HG02798 (cell line): ENCODE measurements around the gene PITX2.

Source experiments
- ATAC-seq: cut with Tn5 transposase; IDR thresholded peaks from one replicate; pipeline ENCODE4 v1.9.1; 2021; ENCODE audit warnings: mild to moderate bottlenecking; ENCODE audit not compliant: unreplicated experiment, poor library complexity

PITX2 gene

GRCh38 chr4:110622841-110623717 is at the start of gene PITX2:
PITX2 (minus strand) TSS chr4:110623077; CDS start chr4:110622460, 617 bp downstream.
- peak; percentile 97 for ATAC-seq

DNA sequence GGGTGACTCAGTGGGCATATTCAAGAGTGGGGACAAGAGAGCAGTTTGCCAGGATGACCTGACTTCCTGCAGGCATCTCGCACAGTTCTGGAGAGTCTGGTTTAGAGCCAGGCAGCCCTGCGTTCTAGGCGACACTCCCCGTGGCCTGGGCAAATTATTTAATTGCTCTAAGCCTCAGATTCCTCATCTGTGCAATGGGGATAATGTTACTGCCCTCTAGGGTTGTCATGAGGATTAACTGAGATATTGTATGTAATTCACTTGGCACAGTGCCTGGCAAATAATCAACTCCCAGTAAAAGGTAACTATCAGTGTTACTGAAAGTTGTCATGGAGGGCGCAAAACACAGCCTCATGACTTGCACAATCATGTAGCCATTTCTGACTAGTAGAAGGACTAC is 48.8 kb upstream of the PITX2 start:
- no peak for ATAC-seq

GRCh38 chr4:110669663-110670062 is 46.8 kb upstream of the PITX2 start:
- ATAC-seq, result no peak

- no peak for ATAC-seq
These were observed 45.8 kb upstream of the PITX2 start for GRCh38 chr4:110668463-110669235.

- no peak for ATAC-seq
These were observed 44.8 kb upstream of the PITX2 start for GRCh38 chr4:110667670-110668069.

DNA sequence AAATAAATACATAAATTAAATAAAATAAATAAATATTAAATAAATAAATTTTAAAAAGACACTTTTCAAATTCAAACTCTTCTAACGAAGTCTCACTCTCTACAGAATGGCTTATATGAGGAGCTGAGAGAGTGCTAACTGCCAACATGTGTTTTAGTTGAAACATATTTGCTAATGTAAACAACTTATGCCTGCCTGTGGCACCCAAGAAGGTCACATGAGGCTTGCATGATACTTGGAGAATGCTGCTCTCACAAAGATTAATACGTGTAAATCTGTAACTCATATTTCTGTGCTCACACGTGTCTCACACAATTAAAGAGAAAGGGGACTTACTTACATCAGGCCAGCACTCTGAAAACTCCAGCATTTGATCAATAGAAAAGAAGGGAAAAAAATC is 43.2 kb upstream of the PITX2 start:
- no peak for ATAC-seq

- ATAC-seq, result no peak
These were observed 41.0 kb upstream of the PITX2 start for GRCh38 chr4:110663738-110664444.

DNA sequence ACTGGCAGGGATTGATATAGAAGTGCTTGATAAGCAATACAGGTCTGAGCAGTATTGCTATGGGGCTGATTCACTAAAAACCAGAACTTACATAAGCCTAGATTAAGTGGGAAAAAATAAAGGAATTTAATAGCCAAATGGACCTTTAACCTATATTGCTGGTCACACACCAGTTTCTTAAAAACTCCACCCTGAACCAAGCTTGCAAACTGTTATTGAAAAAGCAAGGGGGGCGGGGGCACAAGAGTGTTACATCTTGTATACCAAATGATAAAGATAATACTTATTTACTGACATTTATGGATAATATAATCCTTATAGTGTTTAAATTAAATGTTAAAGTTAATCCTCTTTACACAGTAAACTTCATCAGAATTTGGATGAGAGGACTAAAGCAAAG is 40.3 kb upstream of the PITX2 start:
- no peak for ATAC-seq

- ATAC-seq, result no peak
These were observed 37.9 kb upstream of the PITX2 start for GRCh38 chr4:110660755-110661154.

DNA sequence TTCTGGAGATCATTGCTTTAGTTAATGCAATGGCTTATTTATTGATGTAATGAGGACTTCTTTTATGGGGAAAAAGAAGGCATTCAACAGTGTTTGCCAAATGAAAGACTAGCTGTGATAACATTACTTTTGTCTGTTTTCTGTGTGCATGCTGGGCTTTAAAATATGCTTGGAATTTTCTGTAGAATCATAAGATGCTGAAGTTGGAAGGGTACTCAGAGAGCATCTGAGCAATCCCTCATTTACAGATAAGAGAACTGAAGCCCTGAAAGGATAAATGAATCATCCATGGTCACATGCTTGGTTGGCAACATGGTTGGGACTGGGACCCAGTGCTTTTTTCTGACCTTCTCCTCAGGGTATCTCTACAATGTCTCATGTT is 31.4 kb upstream of the PITX2 start:
- no peak for ATAC-seq

GRCh38 chr4:110653321-110654253 is 30.7 kb upstream of the PITX2 start:
- no peak for ATAC-seq

GRCh38 chr4:110644008-110644407 is 21.1 kb upstream of the PITX2 start:
- no peak for ATAC-seq

- no peak for ATAC-seq
These were observed 20.2 kb upstream of the PITX2 start for GRCh38 chr4:110643096-110643495.

DNA sequence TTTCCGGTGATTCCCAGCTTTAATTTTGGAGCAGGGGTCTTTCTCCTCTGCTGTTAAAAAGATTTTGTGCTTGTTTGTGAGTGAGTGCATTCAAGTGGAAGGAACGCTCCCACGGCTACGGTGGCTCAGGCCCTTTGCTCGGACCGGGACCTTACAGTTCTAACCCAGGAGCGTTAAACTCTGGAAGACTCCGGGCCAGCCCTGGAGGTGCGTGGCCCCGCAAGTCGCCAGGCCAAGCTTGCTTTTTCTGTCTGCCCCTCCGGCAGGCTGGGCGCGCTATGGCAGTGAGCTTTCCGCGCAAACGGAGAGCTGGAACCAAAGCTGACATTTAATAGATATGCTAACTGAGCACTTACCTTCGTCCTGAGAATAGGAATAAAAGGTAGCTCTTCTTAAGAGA is 18.3 kb upstream of the PITX2 start:
- no peak for ATAC-seq

DNA sequence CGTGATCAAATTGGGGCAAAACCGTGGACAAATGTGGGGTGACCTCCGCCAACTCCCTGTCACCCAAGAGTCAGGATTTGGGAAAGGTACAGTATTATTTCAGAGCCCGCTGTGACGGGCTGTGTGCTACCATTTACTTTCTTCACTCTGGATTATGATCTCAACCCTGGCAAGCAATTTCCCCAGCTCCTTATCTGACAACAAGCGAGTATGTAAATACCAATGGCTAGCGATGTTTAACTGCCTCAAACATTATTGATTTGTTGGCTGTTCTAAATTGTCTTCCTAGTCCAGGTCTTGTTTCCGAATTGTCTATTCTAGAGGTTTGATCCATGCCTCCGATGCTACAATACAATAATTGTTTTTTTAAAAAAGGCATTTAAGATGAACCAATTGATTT is 17.7 kb upstream of the PITX2 start:
- ATAC-seq, result no peak

- ATAC-seq, result no peak
These were observed 16.6 kb upstream of the PITX2 start for GRCh38 chr4:110639207-110640090.

DNA sequence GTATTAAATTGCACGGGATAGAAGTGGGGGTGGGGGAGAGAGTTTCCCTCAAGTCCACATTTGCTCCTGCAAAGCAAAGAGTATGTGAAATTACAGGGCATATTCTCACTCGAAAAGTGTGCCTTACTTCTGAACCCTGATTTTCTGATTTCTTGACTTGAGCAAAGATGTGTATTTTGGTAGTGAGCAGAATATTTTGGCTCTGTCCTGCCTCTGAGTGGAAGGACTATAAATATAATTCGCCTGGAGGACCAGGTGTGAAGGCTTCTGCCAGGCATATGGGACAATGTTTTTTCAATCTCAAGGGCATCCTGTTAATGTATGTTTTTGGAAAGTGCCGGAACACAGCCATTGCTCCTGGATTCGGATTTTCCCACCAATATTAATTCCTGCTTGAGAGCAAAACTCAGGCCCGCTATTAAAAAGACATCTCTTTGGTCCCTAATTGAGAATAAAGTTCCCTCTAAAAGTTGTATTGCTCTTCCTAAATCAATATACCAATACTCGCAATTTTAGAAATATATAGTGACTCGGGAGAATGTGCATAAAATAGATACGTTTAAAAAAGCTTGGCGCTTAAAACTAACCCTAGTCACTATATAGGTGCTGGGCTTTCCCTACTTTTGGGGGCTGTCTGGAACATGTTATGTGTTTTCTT is 15.3 kb upstream of the PITX2 start:
- no peak for ATAC-seq

GRCh38 chr4:110637408-110638088 is 14.7 kb upstream of the PITX2 start:
- no peak for ATAC-seq
